Hematopoietic multipotent progenitor cell (in vitro differentiated cells): ENCODE results near the gene CSTB. TPM values are rescaled to one million over a fixed set of nuclear protein-coding genes. Genes with fewer than 3 reads are reported as not detected.
"Not testable (repeated sequence)": the region's sequence is repeated elsewhere in the genome, so short reads cannot be mapped to it uniquely, and the experiment has no call there.

ENCODE experiments used
- DNase-seq, 3 donors: peaks; one replicate each; pipeline ENCODE4 v3.0.0-alpha.2; 2011 to 2015; ENCODE audit warnings: low read depth in 2 of 3, low spot score in 2 of 3
- total RNA-seq: library from RNA; depleted of rRNA; stranded (reverse); fragments of >200 nt; gene quantifications from one replicate; pipeline ENCODE4 v1.2.3, GENCODE V29; 2012

Gene CSTB
- 7.3 TPM for total RNA-seq

GRCh38 chr21:43775795-43776430, at the start of gene CSTB:
Gene CSTB, minus strand, starts transcription at chr21:43776308. Its CDS starts 39 bp downstream, at chr21:43776269.
- DNase-seq: peak; percentile 67 to 83 (median 80)

DNA sequence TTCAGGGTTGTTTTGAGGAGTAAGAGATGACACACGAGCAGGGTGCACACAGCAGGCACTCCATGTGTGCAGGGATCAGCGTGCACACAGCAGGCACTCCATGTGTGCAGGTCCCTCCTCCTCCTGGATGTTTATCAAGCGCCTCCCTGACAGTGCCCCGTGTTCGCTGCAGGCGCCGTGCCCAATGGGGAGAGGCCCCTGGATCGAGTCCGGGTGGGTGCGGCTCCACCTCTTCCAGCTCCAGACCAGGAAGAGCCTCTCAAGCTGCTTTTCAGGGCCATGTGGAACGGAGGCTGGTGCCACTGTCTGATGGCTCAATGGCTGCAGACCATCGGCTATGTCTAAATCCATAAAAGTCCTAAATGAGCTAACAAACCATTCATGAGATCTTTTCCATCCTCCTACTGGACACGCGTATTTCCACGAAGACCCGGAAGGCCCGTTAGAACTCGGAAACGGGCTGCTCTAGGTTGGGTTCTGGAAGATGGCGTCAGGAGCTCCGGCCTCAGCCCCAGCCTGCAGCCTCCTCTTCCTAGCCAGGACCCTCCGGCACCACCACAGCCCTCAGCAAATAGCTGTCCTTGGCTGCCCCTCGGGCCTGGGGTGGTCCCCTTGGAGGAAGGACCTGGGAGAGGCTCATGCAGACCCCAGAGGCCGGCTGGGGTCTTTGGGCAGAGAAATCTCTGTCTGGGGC, 49.3 kb upstream of the CSTB start:
- DNase-seq: no peak

DNA sequence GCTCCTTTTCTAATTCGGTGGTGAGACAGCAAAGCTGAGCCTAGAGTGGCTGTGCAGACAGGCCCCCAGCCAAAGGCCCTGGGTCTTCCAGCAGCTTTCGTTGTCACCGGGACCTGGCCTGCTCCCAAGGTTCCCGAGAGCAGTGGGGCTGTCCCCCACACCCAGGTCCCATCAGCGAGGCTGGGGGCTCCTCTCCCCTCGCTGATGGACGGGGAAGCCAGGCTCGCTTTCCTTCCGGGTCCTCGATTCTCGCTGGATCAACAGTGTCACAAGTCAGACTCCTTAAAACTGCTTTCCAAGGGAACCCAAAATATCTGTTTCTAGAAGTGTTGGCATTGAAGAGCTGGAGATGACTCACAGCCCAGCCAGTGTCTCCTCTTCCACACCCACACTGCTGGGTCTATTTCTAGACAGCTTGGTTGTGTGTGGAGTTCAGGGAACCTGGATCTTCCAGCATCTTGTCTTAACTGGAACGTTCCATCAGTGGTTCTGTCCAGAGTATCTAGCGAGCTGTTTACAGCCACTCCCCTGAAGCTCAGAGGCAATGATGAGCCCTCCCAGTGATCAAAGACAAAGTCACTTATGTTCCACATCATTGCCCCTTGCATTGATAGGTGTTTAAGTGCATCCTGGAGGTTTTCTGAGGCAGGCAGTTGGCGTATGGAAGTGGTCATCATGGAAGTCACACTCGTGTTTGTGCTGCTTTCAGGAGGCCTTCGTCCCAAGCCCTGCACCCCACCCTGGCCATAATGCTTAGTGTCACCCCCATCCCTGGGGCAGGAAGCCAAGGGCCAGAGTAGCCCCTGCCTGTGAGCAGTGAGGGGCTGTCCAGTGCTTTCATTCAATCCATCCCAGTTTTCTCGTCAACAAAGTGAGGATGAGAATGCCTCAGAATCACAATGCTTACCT, 48.5 kb upstream of the CSTB start:
- no peak for DNase-seq

GRCh38 chr21:43822741-43823140, 46.6 kb upstream of the CSTB start:
- DNase-seq: not testable (repeated sequence)

DNA sequence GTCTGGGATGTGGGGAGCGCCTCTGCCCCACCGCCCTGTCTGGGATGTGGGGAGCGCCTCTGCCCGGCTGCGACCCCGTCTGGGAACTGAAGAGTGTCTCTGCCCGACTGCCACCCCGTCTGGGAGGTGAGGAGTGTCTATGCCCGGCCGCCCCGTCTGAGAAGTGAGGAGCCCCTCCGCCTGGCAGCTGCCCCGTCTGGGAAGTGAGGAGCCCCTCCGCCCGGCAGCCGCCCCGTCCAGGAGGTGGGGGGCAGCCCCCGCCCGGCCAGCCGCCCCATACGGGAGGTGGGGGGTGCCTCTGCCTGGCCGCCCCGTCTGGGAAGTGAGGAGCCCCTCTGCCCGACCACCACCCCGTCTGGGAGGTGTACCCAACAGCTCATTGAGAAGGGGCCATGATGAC, 46.1 kb upstream of the CSTB start:
- not testable (repeated sequence) for DNase-seq

DNA sequence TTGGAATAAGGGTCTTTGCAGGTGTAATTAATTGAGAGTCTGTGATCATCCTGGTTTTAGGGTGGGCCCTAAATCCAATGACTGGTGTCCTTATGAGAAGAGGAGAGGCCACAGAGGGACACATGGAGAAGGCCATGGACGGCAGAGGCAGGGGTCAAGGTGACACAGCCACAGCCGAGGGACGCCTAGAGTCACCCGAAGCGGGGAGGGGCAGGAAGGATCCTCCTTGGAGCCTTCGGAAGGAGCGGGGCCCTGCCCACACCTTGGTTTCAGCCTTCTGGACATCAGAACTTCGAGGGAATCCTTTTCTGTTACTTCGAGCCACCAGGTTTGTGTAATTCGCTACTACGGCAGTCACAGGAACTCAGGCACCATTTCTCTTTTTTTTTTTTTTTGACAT, 44.4 kb upstream of the CSTB start:
- DNase-seq: no peak

DNA sequence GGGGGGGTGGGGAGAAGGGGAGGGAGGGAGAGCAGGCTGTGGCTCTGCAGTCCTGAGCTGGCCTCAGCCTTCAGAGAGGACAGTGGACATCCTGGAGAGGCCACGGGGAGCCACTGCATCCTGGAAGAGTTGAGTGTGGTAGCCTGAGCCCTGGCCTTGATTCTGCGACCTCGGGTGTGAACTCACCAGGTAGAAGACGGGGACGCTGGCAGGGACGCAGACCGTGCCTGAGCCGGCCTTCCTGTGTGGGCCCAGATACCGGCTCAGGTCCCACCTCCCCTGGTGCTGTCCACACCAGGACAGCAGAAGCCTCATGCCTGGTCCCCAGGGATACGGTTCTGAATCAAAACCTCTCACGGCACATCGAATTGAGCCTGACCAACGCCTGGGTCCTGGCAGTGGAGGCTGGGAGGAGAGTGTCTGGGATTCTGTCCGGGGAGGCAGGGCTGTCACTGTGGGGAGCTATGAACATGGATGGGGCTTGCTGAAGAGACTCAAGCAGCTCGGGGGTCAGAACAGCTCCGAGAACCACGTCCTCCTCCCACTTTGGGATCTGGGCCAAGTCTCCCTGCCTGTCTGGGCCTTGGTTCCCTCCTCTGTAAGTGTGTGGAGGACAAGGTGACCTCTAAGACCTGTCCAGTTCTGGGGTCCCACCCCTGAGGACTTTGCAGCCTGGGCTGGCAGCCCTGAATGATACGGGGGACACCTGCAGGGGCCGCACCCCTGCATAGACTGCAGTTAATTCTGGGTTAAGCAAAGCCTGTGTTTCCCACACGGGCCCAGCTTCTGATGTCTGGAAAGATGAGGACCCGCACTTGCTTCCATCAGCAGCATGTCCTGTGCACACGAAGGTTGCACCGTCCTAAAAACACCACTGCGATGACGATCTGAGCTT, 43.6 kb upstream of the CSTB start:
- DNase-seq: no peak

- no peak for DNase-seq
Measured at GRCh38 chr21:43818685-43819084, 42.6 kb upstream of the CSTB start.

DNA sequence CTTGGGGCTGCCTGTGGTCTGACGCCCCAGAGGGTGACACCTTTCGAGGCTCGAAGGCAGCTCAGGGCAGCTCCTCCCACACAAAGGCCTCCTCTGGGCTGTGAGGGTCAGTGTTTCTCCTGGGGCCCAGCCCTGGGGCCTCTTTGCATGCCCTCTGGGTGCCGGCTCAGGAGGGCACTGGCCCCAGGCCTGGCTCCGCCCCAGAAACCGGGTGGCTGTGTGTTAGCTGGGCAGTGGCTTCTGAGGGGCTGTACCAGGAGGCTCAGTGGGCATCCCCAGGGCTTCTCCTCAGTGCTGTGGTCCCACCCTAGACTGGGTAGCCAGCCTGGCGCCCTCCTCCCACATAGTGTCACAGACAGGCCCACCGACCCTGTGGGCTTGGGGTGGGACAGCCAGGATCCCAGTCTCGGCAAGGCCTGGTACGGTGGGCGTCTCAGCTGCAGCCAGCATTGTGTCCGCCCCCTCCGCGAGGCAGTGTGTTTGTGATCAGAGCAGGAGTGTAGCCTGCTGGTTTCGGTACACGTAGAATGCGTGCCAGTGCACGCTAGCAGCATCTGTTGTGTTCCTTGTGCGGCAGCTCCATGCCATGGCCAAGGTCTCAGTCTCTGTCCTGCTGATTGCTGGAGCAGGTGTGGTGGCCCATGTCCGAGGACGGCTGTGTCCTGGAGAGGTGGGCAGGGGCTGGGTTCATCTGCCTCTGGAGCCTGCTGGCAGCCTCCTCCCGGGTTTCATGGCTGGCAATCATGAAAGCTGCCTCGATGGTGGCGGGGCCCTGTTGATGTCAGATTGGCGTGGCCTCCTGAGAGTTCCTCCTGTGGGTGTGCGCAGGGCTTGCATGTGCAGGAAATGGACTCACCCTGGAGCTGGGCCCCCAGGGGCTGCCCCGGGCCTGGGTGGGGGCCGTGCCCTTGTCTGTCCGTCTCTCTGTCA, 41.3 kb upstream of the CSTB start:
- DNase-seq: no peak

DNA sequence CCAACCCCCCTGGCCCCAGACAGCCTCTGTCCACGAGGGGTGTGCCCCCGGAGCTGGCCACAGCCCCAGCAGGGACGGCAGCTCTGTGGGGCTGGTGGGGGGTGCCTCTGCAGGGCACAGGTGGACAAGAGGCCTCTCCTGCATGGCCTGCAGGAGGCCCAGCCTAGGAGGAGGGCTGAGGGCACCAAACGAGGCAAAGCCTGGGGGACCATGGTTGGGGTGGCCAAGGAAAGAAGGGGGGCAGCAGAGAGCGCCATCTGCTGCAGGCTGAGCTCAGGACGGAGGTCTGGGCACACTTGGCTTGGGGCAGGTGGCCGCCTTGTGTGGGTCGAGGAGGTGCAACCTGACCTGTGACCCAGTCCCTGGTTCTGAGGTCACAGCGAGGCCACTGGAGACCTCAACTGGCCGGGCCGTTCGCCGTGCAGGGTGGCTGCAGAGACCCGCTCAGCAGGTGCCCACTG, 40.5 kb upstream of the CSTB start:
- no peak for DNase-seq

- DNase-seq: no peak
Measured at GRCh38 chr21:43815991-43816390, 39.9 kb upstream of the CSTB start.

- DNase-seq: no peak
Measured at GRCh38 chr21:43815107-43815613, 39.1 kb upstream of the CSTB start.

GRCh38 chr21:43814215-43815106, 38.4 kb upstream of the CSTB start:
- DNase-seq: no peak

- no peak for DNase-seq
Measured at GRCh38 chr21:43813656-43813980, 37.5 kb upstream of the CSTB start.

GRCh38 chr21:43812957-43813655, 37.0 kb upstream of the CSTB start:
- no peak for DNase-seq

DNA sequence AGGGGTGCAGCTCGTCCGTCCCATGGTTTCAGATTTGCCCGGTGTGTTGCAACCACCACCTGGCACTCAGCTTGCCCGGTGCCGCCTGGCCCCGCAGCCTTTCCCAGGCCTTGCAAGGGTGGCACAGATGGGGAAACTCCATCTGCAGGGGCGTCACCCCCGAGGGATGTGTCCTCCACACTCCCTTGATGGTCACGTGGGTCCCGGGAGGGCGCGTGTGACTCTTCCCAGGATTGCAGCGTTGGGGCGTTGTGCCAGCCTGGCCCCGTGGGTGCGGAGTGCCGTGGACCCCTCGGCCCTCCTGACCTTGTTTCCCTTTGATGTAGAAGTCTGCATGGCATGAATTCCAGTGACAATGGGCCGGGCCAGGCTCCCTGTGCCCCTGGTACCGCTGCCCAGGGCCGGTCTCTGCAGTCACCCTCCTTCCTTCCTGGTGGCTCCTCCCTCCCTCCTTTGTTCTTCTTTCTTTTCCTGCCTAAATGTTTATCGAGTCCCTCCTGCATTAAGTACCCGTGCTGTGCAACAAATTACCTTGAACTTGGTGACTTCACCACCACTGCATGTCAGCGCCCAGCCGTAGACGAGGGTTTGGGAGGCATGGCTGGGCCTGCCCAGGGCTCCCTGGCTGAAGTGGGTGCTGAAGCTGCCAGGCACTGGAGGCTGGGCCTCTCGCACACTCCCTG, 36.2 kb upstream of the CSTB start:
- no peak for DNase-seq
